Hepatocyte (in vitro differentiated cells): ENCODE data around the gene NFKB1. TPM values are rescaled to one million over a fixed set of nuclear protein-coding genes. Genes with fewer than 3 reads are reported as not detected.

Experiments
- DNase-seq: peaks from one replicate; pipeline ENCODE4 v3.0.0-alpha.2; 2016; ENCODE audit warnings: low spot score
- H2AFZ ChIP-seq: fragments of 200-600 bp; sonication (generic); 2 replicates; pipeline ENCODE4 v1.6.0; 2016; ENCODE audit warnings: antibody characterized with exemption, mild to moderate bottlenecking
- H3K27ac ChIP-seq: fragments of 200-600 bp; sonication (generic); 2 replicates; pipeline ENCODE4 v1.5.1; 2016; ENCODE audit warnings: mild to moderate bottlenecking
- H3K27me3 ChIP-seq: fragments of 200-600 bp; sonication (generic); 2 replicates; pipeline ENCODE4 v1.6.1; 2016
- H3K36me3 ChIP-seq: fragments of 200-600 bp; sonication (generic); replicated peaks from 2 replicates; pipeline ENCODE4 v1.5.1; 2016; ENCODE audit warnings: low read depth; ENCODE audit not compliant: insufficient read depth
- H3K4me1 ChIP-seq: fragments of 200-600 bp; sonication (generic); 2 replicates; pipeline ENCODE4 v1.5.1; 2016; ENCODE audit warnings: mild to moderate bottlenecking, moderate library complexity; ENCODE audit not compliant: insufficient read depth
- H3K4me2 ChIP-seq: fragments of 200-600 bp; sonication (generic); 2 replicates; pipeline ENCODE4 v1.6.0; 2016
- H3K4me3 ChIP-seq: fragments of 200-600 bp; sonication (generic); 2 replicates; pipeline ENCODE4 v1.5.1; 2016; ENCODE audit warnings: mild to moderate bottlenecking
- H3K79me2 ChIP-seq: fragments of 200-600 bp; sonication (generic); 2 replicates; pipeline ENCODE4 v1.6.0; 2017; ENCODE audit warnings: mild to moderate bottlenecking
- H3K9me2 ChIP-seq: fragments of 200-600 bp; sonication (generic); replicated peaks from 2 replicates; pipeline ENCODE4 v1.6.0; 2017; ENCODE audit warnings: mild to moderate bottlenecking; ENCODE audit not compliant: insufficient read depth
- H3K9me3 ChIP-seq: fragments of 200-600 bp; sonication (generic); 2 replicates; pipeline ENCODE4 v1.5.1; 2016; ENCODE audit warnings: low read depth, mild to moderate bottlenecking
- H4K20me1 ChIP-seq: fragments of 200-600 bp; sonication (generic); 2 replicates; pipeline ENCODE4 v1.6.0; 2016; ENCODE audit warnings: mild to moderate bottlenecking; ENCODE audit not compliant: insufficient read depth, poor library complexity, severe bottlenecking
- EZH2 ChIP-seq: fragments of 200-600 bp; sonication (generic); IDR thresholded peaks from 2 replicates; pipeline ENCODE4 v1.6.1; 2016; ENCODE audit warnings: antibody characterized with exemption, mild to moderate bottlenecking, borderline replicate concordance
- EZH2phosphoT487 ChIP-seq: fragments of 200-600 bp; sonication (generic); IDR thresholded peaks from one replicate; pipeline ENCODE4 v1.6.1; 2018; ENCODE audit warnings: antibody characterized with exemption, mild to moderate bottlenecking, low read depth, moderate library complexity; ENCODE audit not compliant: unreplicated experiment, severe bottlenecking
- WGBS: methylation state at CpG from one replicate; pipeline ENCODE4 v1.1.6; 2016; ENCODE audit warnings: low lambda C conversion rate; ENCODE audit errors: missing lambda C conversion rate; 5-methylcytosine and 5-hydroxymethylcytosine counted together
- polyA plus RNA-seq: library from polyadenylated mRNA; unstranded; fragments of >200 nt; fragmentation: Nextera tagmentation; extraction: Ambion mirVana; gene quantifications from 2 replicates; pipeline ENCODE4 v1.2.1, GENCODE V29; 2016
- total RNA-seq: library from RNA; depleted of rRNA; stranded (reverse); fragments of >200 nt; gene quantifications from 2 replicates; pipeline ENCODE4 v1.2.3, GENCODE V29; 2014
- TF ChIP-seq, protein P1 (sequence below): fragments of 200-600 bp; sonication (generic); IDR thresholded peaks from 2 replicates; pipeline ENCODE4 v1.5.1; 2016; ENCODE audit warnings: antibody characterized with exemption, mild to moderate bottlenecking; ENCODE audit not compliant: poor library complexity

The NFKB1 gene
- total and polyA plus RNA-seq, 2 experiments from 2014 or later, result 21.1 to 22.8 TPM

DNA sequence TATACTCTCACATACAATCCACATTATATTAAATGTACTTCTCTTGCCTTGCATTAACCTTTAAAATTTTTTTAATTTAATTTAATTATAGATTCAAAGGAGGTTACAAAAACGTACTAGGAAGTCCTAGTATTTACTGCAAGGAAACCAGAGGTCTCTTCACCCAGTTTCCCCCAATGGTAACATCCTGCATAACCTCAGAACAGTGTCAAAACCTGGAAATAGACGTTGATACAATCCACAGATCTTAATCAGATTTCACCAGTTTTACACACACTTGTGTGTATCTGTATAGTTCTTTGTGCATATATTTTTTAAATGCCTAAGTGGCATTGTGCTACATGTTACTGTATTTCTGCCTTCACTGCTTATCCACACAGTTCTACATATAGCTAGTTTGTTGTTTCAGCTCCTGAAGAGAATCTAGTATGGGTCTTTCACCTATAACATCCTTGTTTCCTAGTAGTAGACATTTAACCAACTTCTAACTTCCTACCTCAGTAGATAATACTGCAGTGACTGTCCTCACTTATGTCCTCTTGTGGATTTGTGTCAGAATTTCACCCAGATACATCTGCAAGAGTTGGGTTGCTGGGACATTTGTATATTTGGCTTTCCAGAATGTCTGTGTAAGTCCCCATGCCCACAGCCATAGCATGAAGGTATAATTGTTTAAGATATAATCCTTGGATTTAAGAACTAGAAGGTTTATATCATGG, 103.2 kb downstream of the NFKB1 start:
- H3K4me2 ChIP-seq, result no peak overlapping the region
- H3K79me2 ChIP-seq, result no peaks in the 10 kb centered on the region
- no peaks in the 10 kb centered on the region for H3K9me2 ChIP-seq
- H2AFZ ChIP-seq, result no peak overlapping the region
- DNase-seq, result no peak
- H3K27me3 ChIP-seq, result no peaks in the 10 kb centered on the region
- H3K4me3 ChIP-seq, result no peak overlapping the region
- H3K9me3 ChIP-seq, result no peaks in the 10 kb centered on the region
- no peaks in the 10 kb centered on the region for H3K4me1 ChIP-seq
- TF ChIP-seq EZH2, result no peak
- TF ChIP-seq EZH2phosphoT487, result no peak
- TF ChIP-seq, protein P1, sequence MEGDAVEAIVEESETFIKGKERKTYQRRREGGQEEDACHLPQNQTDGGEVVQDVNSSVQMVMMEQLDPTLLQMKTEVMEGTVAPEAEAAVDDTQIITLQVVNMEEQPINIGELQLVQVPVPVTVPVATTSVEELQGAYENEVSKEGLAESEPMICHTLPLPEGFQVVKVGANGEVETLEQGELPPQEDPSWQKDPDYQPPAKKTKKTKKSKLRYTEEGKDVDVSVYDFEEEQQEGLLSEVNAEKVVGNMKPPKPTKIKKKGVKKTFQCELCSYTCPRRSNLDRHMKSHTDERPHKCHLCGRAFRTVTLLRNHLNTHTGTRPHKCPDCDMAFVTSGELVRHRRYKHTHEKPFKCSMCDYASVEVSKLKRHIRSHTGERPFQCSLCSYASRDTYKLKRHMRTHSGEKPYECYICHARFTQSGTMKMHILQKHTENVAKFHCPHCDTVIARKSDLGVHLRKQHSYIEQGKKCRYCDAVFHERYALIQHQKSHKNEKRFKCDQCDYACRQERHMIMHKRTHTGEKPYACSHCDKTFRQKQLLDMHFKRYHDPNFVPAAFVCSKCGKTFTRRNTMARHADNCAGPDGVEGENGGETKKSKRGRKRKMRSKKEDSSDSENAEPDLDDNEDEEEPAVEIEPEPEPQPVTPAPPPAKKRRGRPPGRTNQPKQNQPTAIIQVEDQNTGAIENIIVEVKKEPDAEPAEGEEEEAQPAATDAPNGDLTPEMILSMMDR, result no peak
- no peaks in the 10 kb centered on the region for H3K36me3 ChIP-seq
- H3K27ac ChIP-seq, result no peak overlapping the region
- H4K20me1 ChIP-seq, result no peaks in the 10 kb centered on the region
- WGBS, result 93% methylated on average over 2 of the region's 2 CpGs

GRCh38 chr4:102606261-102606660, 105.1 kb downstream of the NFKB1 start:
- H4K20me1 ChIP-seq, result no peaks in the 10 kb centered on the region
- H3K27me3 ChIP-seq, result no peaks in the 10 kb centered on the region
- WGBS, result 93% methylated on average over 3 of the region's 3 CpGs
- H3K36me3 ChIP-seq, result no peaks in the 10 kb centered on the region
- no peak overlapping the region for H2AFZ ChIP-seq
- H3K9me3 ChIP-seq, result no peaks in the 10 kb centered on the region
- no peaks in the 10 kb centered on the region for H3K9me2 ChIP-seq
- TF ChIP-seq EZH2phosphoT487 (no peak), EZH2 (no peak)
- TF ChIP-seq, protein P1, result no peak
- no peak for DNase-seq
- no peaks in the 10 kb centered on the region for H3K4me1 ChIP-seq
- no peak overlapping the region for H3K4me3 ChIP-seq
- no peak overlapping the region for H3K4me2 ChIP-seq
- H3K27ac ChIP-seq, result no peak overlapping the region
- H3K79me2 ChIP-seq, result no peaks in the 10 kb centered on the region

- Histone ChIP-seq H2AFZ (no peak overlapping the region), H3K27me3 (no peaks in the 10 kb centered on the region), H3K4me2 (no peak overlapping the region), H3K36me3 (no peaks in the 10 kb centered on the region), H3K9me2 (no peaks in the 10 kb centered on the region), H3K4me3 (no peak overlapping the region), H3K27ac (no peak overlapping the region), H3K9me3 (no peaks in the 10 kb centered on the region), H3K4me1 (no peaks in the 10 kb centered on the region), H3K79me2 (no peaks in the 10 kb centered on the region), H4K20me1 (no peaks in the 10 kb centered on the region)
- TF ChIP-seq, protein P1, result no peak
- TF ChIP-seq EZH2, result no peak
- no peak for TF ChIP-seq EZH2phosphoT487
- WGBS, result 99% methylated on average over 7 of the region's 7 CpGs
- DNase-seq, result no peak
These were observed 105.8 kb downstream of the NFKB1 start for GRCh38 chr4:102606846-102607450.
